DOHH2 (cell line): ENCODE data around the gene STAM2.
"Not testable (repeated sequence)": the region's sequence is repeated elsewhere in the genome, so short reads cannot be mapped to it uniquely, and the experiment has no call there.

ENCODE experiments used
- CTCF ChIP-seq: fragments of 200-600 bp; sonication (generic); IDR thresholded peaks from one replicate; pipeline ENCODE4 v1.5.1; 2014; ENCODE audit warnings: antibody characterized with exemption, mild to moderate bottlenecking, low read depth, low read length; ENCODE audit not compliant: poor library complexity, severe bottlenecking
- EZH2phosphoT487 ChIP-seq: fragments of 200-600 bp; sonication (generic); IDR thresholded peaks from 2 replicates; pipeline ENCODE4 v1.6.1; 2017; ENCODE audit warnings: borderline replicate concordance, mild to moderate bottlenecking, antibody characterized with exemption, low read length, moderate library complexity, mixed read lengths

- TF ChIP-seq CTCF, EZH2phosphoT487: not testable (repeated sequence)
Measured at GRCh38 chr2:152107140-152107539, 68.4 kb downstream of the STAM2 start.
